Islet precursor cell (in vitro differentiated cells): ENCODE results near the gene METTL4.

Source experiments
- DNase-seq: peaks from one replicate; pipeline ENCODE4 v3.0.0-alpha.2; 2018

Gene METTL4

GRCh38 chr18:2515908-2516625 is 55.2 kb downstream of the METTL4 start:
- DNase-seq: no peak

- no peak for DNase-seq
Observed at GRCh38 chr18:2515171-2515787, 56.0 kb downstream of the METTL4 start.

GRCh38 chr18:2513616-2514015 is 57.7 kb downstream of the METTL4 start:
- no peak for DNase-seq

- DNase-seq: no peak
Observed at GRCh38 chr18:2512059-2512458, 59.2 kb downstream of the METTL4 start.

- DNase-seq: no peak
Observed at GRCh38 chr18:2511451-2511850, 59.9 kb downstream of the METTL4 start.

- DNase-seq: no peak
Observed at GRCh38 chr18:2510416-2510815, 60.9 kb downstream of the METTL4 start.

GRCh38 chr18:2508678-2509077 is 62.6 kb downstream of the METTL4 start:
- DNase-seq: no peak

GRCh38 chr18:2508155-2508554 is 63.1 kb downstream of the METTL4 start:
- DNase-seq: no peak

- no peak for DNase-seq
Observed at GRCh38 chr18:2504642-2505041, 66.7 kb downstream of the METTL4 start.

GRCh38 chr18:2502880-2503279 is 68.4 kb downstream of the METTL4 start:
- no peak for DNase-seq

GRCh38 chr18:2502394-2502793 is 68.9 kb downstream of the METTL4 start:
- DNase-seq: no peak

- no peak for DNase-seq
Observed at GRCh38 chr18:2497797-2498196, 73.5 kb downstream of the METTL4 start.

GRCh38 chr18:2495381-2495780 is 75.9 kb downstream of the METTL4 start:
- DNase-seq: no peak

GRCh38 chr18:2494921-2495320 is 76.4 kb downstream of the METTL4 start:
- no peak for DNase-seq
